Neural cell (in vitro differentiated cells): ENCODE measurements around the gene HYOU1.

Source experiments
- EZH2 ChIP-seq: fragments of 200-600, 300-800 bp; shearing (Covaris generic), sonication (generic); IDR thresholded peaks from 2 replicates; pipeline ENCODE4 v1.6.1; 2014; ENCODE audit warnings: antibody characterized with exemption, low read length, borderline replicate concordance, mild to moderate bottlenecking; ENCODE audit not compliant: insufficient read depth, poor library complexity, severe bottlenecking
- POLR2AphosphoS5 ChIP-seq: IDR thresholded peaks from 2 replicates; pipeline ENCODE4 v1.6.1; 2012
- RAD21 ChIP-seq: fragments of 450-650 bp; conservative IDR thresholded peaks from 2 replicates; pipeline ENCODE4 v1.6.1; 2014; ENCODE audit warnings: antibody characterized with exemption, mild to moderate bottlenecking, moderate library complexity
- TAF1 ChIP-seq: IDR thresholded peaks from 2 replicates; pipeline ENCODE4 v1.6.1; 2012; ENCODE audit warnings: low read depth
- TF ChIP-seq, protein P1 (sequence below): fragments of 450-650 bp; IDR thresholded peaks from 2 replicates; pipeline ENCODE4 v1.5.1; 2014; ENCODE audit warnings: antibody characterized with exemption, mild to moderate bottlenecking, moderate library complexity; ENCODE audit not compliant: poor library complexity, severe bottlenecking

DNA sequence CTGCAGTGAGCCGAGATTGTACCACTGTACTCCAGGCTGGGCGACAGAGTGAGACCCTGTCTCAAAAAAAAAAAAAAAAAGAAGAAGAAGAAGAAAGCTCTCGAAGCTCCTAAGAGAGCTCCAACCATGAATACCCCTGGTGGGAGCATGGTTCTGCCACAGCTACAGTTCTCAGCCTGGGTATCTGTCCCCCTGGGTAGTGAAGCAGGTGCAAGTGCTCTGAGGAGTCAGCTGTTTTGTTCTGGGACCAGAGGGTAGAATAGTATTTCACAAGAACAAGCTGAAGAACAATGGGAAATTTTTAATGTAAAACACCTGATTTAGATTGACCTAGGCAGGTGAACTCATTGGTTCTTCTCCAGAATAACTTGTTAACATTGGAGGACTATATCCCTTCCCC, 4.3 kb upstream of the HYOU1 start:
- TF ChIP-seq, protein P1, sequence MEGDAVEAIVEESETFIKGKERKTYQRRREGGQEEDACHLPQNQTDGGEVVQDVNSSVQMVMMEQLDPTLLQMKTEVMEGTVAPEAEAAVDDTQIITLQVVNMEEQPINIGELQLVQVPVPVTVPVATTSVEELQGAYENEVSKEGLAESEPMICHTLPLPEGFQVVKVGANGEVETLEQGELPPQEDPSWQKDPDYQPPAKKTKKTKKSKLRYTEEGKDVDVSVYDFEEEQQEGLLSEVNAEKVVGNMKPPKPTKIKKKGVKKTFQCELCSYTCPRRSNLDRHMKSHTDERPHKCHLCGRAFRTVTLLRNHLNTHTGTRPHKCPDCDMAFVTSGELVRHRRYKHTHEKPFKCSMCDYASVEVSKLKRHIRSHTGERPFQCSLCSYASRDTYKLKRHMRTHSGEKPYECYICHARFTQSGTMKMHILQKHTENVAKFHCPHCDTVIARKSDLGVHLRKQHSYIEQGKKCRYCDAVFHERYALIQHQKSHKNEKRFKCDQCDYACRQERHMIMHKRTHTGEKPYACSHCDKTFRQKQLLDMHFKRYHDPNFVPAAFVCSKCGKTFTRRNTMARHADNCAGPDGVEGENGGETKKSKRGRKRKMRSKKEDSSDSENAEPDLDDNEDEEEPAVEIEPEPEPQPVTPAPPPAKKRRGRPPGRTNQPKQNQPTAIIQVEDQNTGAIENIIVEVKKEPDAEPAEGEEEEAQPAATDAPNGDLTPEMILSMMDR, result no peak
- TF ChIP-seq RAD21, result no peak
- no peak for TF ChIP-seq POLR2AphosphoS5
- TF ChIP-seq TAF1, result no peak
- no peak for TF ChIP-seq EZH2
